Measurements from ENCODE around the gene PLA2G6.

The PLA2G6 gene

GRCh38 chr22:38104084-38104483, 77.5 kb downstream of the PLA2G6 start:
- no peak overlapping the region for H3K4me3 ChIP-seq (replicated peaks in 1 of 2; ENCODE audit: low read depth in 2 of 2, low read length in 2 of 2)
- peak; percentile 46 for TF ChIP-seq CTCF (IDR thresholded peaks at IDR 0.05; ENCODE audit: low read depth, low read length)
- peak; percentile 25 to 38 for DNase-seq (ENCODE audit: low read depth in 2 of 2)

GRCh38 chr22:38103641-38104040, 78.0 kb downstream of the PLA2G6 start:
- no peak overlapping the region for H3K4me3 ChIP-seq (replicated peaks in 1 of 2; ENCODE audit: low read depth in 2 of 2, low read length in 2 of 2)
- no peak for TF ChIP-seq CTCF (IDR thresholded peaks at IDR 0.05; ENCODE audit: low read depth, low read length)
- DNase-seq (ENCODE audit: low read depth in 2 of 2): no peak

GRCh38 chr22:38098410-38099249, 83.0 kb downstream of the PLA2G6 start:
- peak; percentile 46 to 76 for DNase-seq (ENCODE audit: low read depth in 2 of 2)

GRCh38 chr22:38097557-38098409, 83.8 kb downstream of the PLA2G6 start:
- no peak overlapping the region for H3K4me3 ChIP-seq (replicated peaks in 1 of 2; ENCODE audit: low read depth in 2 of 2, low read length in 2 of 2)
- peak; percentile 47 for TF ChIP-seq CTCF (IDR thresholded peaks at IDR 0.05; ENCODE audit: low read depth, low read length)
- DNase-seq (ENCODE audit: low read depth in 2 of 2): peak in 1 of 2 donors; percentile 36

More at GRCh38 chr22:38098410-38099249, 83.0 kb downstream of the PLA2G6 start:
- H3K4me3 ChIP-seq (replicated peaks in 1 of 2; ENCODE audit: low read depth in 2 of 2, low read length in 2 of 2): no peak overlapping the region
- no peak for TF ChIP-seq CTCF (IDR thresholded peaks at IDR 0.05; ENCODE audit: low read depth, low read length)

- DNase-seq (ENCODE audit: low read depth in 2 of 2): no peak
Observed at GRCh38 chr22:38097058-38097457, 84.6 kb downstream of the PLA2G6 start.

GRCh38 chr22:38089474-38089851, 92.2 kb downstream of the PLA2G6 start:
- H3K4me3 ChIP-seq (replicated peaks in 1 of 2; ENCODE audit: low read depth in 2 of 2, low read length in 2 of 2): no peak overlapping the region
- DNase-seq (ENCODE audit: low read depth in 2 of 2): no peak
- no peak for TF ChIP-seq CTCF (IDR thresholded peaks at IDR 0.05; ENCODE audit: low read depth, low read length)

More at GRCh38 chr22:38097058-38097457, 84.6 kb downstream of the PLA2G6 start:
- no peak for TF ChIP-seq CTCF (IDR thresholded peaks at IDR 0.05; ENCODE audit: low read depth, low read length)
- no peak overlapping the region for H3K4me3 ChIP-seq (replicated peaks in 1 of 2; ENCODE audit: low read depth in 2 of 2, low read length in 2 of 2)

Data from cardiac fibroblast (primary cell).